Measurements from ENCODE around the gene RBBP6.
"Not testable (repeated sequence)": the region's sequence is repeated elsewhere in the genome, so short reads cannot be mapped to it uniquely, and the experiment has no call there.

Gene RBBP6, protein sequence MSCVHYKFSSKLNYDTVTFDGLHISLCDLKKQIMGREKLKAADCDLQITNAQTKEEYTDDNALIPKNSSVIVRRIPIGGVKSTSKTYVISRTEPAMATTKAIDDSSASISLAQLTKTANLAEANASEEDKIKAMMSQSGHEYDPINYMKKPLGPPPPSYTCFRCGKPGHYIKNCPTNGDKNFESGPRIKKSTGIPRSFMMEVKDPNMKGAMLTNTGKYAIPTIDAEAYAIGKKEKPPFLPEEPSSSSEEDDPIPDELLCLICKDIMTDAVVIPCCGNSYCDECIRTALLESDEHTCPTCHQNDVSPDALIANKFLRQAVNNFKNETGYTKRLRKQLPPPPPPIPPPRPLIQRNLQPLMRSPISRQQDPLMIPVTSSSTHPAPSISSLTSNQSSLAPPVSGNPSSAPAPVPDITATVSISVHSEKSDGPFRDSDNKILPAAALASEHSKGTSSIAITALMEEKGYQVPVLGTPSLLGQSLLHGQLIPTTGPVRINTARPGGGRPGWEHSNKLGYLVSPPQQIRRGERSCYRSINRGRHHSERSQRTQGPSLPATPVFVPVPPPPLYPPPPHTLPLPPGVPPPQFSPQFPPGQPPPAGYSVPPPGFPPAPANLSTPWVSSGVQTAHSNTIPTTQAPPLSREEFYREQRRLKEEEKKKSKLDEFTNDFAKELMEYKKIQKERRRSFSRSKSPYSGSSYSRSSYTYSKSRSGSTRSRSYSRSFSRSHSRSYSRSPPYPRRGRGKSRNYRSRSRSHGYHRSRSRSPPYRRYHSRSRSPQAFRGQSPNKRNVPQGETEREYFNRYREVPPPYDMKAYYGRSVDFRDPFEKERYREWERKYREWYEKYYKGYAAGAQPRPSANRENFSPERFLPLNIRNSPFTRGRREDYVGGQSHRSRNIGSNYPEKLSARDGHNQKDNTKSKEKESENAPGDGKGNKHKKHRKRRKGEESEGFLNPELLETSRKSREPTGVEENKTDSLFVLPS (N-terminal part only)

DNA sequence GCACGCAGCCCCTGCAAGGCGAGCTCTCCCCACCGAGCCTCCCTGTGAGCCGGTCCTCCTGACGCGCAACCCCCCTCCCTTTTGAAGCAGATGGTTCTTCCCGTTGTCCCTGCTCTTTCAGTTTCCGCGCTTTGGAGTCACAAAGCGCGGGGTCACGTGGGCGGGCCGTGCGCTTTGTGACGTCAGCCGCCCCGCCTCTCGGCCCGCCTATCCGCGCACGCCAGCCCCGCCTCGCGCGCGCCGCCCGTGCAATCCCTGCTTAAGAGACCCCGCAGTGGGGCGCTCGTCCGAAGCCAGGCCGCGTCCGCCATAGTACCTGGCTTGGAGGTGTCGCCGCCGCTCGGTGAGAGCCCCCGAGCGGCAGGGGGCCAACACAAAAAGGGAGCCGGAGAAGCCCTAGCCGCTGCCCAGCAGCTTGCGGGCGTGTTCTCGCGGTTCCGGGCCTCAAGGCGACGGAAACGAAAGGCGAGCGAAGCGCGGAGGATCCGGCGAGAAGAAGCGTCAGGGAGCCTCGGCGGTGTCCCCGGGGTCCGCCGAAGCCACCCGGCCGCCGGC lies at the start of gene RBBP6:
TSS of gene RBBP6 (plus strand) at position 272 of the 555 bp plus-strand sequence. CDS start 1,061 bp downstream, outside the sequence.
- peak; percentile 94 for DNase-seq (ENCODE audit: low spot score)

DNA sequence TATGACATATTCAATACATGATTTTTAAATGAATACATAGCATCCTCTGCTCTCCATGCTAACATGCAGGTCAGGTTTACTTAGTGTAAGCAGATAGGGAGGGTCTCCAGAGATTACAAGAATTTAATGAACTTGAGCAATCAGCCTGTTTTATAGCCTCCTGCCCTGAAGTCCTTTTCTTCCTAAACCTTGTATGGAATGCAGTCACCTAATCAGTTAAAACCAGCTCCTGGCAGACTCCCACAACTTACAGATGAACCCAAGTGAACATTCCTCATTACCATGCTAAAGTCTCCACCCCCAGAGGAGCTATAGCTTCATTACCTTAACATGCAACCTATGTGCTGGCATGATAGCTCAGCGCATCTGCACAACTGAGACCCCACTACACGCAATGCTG lies 48.5 kb upstream of the RBBP6 start:
- no peak for DNase-seq (ENCODE audit: low spot score)

DNA sequence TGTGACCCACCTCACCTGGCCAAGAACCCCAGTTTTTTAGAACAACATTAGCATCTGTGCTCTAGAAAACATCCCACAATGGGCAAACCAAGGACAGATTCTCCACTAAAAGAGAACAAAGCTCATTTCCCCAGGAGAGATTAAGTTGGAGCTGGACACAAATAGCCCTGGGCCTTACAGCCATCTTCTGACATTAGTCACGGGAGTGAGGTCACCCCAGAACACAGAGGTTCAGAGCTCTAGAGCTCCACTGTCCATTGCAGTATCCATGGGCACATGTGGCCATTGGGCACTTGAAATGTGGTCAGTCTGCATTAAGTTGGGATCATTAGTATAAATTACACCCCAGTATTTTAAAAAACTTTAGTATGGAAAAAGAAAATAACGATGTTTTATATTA lies 47.6 kb upstream of the RBBP6 start:
- DNase-seq (ENCODE audit: low spot score): no peak

DNA sequence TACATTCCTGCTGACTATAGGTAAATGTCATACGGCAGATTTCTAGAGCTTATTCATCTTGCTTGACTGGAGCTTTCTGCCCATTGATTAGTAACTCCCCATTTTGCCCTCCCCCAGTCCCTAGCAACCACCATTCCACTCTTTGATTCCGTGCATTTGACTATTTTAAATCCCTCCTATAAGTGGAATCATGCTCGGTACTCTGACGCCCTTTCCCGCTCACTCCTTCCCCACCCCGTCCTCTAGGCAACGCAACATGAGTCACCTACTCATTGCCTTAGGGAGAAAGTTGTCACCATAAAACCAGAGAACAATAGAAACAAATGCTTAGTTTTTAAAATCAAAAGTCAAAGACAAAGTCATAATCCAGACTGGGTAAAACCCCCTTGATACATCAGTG lies 45.5 kb upstream of the RBBP6 start:
- no peak for DNase-seq (ENCODE audit: low spot score)

DNA sequence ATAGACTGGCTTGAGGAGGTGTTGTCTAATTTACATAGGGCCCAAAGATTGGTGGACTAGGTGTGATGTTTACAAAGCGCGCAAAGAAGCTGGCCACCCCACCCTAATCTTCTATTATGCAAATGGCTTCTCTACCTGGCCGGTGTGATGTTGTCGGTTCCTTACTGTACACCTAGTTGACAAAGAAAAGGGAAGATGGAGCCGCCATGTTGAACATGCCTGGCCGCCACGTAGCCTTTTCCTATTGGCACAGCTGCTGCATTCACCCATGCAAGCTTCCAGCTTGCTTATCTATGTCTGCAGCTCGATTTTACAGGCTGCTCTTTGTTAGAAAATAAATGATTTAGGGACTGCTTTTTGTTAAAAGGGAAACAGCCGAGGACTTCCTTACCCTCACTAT lies 44.2 kb upstream of the RBBP6 start:
- DNase-seq (ENCODE audit: low spot score): not testable (repeated sequence)

DNA sequence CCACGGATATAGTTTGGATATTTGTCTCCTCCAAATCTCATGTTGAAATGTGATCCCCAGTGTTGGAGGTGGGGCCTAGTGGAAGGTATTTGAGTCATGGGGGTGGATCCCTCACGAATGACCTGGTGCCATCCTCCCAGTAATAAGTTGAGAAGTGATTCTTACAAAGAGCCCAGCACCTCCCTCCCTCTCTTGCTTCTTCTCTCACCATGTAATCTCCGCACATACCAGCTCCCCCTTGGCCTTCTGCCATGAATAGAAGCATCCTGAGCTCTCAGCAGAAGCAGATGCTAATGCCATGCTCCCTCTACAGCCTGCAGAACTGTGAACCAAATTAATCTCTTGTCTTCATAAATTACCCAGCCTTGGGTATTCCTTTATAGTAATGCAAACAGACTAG lies 41.9 kb upstream of the RBBP6 start:
- DNase-seq (ENCODE audit: low spot score): no peak

DNA sequence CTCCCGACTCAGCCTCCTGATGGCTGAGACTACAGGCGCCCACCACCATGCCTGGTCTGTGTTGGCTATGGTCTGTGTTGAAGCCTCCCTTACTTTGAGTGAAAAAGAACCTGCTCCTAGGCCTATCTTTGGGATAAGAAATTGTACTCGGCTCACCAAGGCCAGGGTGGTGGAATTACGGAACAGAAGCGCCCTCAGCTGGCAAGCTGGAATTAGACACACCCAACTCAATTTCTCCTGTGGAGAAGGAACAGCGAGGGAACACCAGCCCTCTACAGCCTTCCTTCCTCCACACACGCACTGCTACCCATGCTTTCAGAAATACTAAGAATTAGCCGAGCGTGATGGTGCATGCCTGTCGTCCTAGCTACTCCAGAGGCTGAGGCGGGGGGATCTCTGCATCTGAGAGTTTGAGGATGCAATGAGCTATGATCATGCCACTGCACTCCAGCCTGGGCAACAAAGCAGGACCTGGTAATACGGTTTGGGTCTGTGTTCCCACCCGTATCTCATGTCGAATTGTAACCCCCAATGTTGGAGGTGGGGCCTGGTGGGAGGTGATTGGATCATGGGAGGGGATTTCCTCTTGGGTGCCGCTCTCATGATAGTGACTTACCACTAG lies 40.1 kb upstream of the RBBP6 start:
- DNase-seq (ENCODE audit: low spot score): no peak

DNA sequence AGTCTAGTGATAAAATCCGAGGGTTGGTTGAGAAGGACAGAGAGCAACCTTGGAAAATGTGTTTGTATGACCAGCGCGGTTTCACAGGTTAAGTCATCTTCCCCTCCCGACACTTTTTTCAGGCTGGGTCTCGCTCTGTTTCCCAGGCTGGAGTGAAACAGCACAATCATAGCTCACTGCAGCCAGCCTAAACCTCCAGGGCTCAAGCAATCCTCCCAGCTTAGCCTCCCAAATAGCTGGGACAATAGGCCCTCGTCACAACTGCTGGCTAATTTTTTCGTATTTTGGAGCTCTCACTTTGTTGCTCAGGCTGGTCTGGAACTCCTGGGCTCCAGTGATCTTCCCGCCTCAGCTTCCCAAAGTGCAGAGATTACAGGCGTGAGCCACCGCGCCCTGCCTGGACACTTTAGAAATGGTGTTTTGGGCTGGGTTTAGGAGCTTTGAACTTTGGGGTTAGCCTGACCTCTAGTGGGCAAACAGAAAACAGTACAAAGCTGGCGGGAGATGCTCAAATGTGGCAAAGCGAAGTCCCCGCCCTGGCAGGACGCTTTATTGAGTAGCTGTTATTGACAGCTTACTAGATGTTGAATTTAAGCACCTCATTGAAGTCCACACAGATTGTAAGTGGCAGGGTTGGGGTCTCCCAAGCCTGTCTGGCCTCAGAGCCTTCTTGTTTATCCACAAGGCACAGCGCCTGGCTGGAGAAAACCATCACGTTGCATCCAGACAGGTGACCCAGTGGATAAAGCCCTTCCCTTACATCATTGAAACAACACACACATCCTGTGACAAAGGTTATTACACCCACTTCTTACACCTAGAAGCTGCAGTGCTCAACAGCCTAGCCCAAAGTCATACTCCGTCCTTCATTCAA lies 34.7 kb upstream of the RBBP6 start:
- DNase-seq (ENCODE audit: low spot score): peak; percentile 64

DNA sequence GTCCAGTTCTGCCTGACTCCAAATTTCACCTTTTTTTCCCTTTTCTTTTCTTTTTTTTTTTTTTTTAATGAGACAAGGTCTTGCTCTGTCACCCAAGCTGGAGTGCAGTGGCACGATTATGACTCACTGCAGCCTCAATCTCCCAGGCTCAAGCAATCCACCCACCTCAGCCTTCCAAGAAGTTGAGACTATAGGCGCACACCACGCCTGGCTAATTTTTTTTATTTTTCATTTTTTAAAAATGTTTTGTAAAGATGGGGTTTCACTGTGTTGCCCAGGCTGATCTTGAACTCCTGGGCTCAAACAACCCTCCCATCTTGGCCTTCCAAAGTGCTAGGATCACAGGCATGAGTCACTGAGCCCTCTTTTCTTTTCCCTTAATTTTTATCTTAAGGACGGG lies 33.4 kb upstream of the RBBP6 start:
- no peak for DNase-seq (ENCODE audit: low spot score)

DNA sequence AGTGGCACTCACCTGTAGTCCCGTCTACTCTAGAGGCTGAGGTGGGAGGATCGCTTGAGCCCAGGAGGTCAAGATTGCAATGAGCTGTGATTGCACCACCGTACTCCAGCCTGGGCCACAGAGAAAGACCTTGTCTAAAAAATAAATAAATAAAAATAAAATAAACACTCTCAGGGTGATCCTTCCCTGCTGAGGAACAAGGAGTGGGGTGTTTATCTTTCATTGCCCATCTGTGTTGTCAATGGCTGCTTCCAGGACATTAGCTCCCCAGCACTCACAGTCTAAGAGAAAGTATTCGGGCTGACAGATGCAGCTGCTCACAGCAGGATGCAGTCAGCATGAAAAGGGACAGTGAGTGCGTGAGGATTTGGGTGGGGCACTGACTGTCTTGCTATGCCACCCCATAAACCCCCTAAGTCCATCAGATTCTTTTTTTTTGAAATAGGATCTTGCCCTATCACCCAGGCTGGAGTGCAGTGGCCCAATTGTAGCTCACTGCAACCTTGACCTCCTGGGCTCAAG lies 31.3 kb upstream of the RBBP6 start:
- no peak for DNase-seq (ENCODE audit: low spot score)

DNA sequence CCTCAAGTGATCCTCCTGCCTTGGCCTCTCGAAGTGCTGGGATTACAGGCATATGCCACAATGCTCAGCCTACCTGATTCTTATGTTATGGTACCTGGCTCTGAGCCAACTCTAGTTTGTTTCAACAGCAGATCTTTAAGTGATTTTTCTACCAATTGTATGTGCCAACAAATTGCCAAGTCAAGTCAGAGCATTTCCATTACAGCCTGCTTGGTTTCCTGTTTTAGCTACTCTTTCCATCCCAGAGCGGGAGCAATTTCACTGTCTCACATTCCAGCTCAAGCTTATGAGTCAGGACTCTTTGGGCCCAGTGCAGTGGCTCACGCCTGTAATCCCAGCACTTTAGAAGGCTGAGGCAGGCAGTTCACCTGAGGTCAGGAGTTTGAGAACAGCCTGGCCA lies 30.8 kb upstream of the RBBP6 start:
- DNase-seq (ENCODE audit: low spot score): no peak

DNA sequence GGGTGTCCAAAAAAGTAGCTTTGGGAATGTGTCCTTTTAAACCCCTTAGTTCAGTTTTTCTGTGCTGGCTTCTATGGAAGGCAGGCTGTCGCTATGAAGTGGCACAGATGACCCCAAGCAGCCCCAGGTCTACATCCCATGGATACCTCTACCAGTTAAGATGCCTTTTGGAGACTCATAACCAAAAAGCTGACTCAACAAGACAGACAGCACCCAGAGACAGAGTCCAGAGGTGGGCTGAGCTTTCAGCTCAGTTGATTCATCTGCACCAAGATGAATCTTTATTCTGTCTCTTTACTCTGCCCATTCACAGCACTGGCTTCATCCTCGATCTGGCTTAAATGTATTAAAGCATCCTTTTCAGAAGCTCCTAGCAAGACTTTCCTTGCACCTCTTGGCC lies 29.8 kb upstream of the RBBP6 start:
- no peak for DNase-seq (ENCODE audit: low spot score)

DNA sequence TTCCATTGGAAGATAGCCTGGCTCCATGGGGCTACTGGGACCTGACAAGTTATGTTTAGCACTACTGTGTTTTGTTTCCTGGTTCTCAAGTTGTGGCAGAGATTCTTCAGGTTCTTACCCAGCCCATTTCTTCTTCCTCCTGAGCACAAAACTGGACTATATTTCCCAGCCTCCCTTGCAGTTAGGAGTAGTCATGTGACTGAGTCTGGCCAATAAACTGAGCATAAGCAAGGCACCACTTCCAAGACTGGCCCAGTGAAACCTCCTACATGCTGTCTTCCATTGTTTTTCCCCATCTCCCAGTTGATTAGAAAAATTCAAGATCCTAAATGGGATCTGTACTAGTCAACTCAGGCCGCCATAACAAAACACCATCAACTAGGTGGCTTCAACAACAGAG lies 28.2 kb upstream of the RBBP6 start:
- DNase-seq (ENCODE audit: low spot score): no peak

DNA sequence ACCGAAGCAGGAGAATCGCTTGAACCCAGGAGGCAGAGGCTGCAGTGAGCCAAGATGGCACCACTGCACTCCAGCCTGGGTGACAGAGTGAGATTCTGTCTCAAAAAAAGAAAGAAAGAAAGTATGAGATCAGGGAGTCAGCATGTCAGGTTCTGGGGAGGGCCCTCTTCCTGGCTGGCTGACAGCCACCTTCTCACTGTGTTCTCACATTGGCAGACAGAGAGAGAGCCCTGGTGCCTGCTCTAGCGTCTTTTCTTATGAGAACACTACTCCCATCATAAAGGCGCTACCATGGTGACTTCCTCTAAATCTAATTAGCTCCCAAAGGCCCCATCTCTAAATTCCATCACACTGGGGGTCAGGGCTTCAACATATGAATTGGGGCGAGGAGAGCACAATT lies 27.6 kb upstream of the RBBP6 start:
- DNase-seq (ENCODE audit: low spot score): no peak

DNA sequence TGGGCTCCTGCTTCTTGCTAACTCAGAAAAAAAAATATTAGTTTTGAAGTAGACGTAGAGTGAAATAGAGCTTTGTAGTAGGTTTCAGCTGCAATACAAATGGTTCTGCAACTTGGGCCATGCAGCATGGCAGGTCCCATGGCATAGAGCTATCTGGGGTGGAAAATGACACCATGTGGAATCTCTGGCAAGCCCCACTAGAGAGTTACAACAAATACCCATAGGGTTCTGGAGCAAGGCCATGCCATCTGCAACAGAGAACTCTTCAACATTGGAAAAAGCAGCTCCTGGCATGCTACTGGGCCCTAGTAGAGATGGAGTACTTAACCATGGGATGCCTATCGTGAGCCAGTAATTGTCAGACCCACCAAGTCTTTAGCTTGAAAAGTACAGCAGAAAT lies 25.3 kb upstream of the RBBP6 start:
- no peak for DNase-seq (ENCODE audit: low spot score)

DNA sequence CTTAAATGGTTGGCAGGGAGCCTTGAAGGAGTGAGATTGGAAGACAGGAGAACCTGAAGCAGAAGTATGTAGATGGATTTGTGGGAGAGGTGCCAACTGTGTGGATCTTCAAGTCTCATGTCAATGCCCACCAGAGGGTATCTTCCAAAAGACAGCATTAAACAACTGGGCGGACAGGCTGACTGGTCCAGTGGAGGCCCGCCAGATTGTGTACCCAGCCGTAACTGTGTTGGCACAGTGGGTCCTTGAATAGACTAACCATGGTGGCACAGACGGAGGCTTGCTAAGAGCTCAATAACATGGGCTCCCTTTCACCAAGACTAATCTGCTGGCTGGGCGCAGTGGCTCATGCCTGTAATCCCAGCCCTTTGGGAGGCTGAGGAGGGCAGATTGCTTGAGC lies 24.2 kb upstream of the RBBP6 start:
- DNase-seq (ENCODE audit: low spot score): no peak

DNA sequence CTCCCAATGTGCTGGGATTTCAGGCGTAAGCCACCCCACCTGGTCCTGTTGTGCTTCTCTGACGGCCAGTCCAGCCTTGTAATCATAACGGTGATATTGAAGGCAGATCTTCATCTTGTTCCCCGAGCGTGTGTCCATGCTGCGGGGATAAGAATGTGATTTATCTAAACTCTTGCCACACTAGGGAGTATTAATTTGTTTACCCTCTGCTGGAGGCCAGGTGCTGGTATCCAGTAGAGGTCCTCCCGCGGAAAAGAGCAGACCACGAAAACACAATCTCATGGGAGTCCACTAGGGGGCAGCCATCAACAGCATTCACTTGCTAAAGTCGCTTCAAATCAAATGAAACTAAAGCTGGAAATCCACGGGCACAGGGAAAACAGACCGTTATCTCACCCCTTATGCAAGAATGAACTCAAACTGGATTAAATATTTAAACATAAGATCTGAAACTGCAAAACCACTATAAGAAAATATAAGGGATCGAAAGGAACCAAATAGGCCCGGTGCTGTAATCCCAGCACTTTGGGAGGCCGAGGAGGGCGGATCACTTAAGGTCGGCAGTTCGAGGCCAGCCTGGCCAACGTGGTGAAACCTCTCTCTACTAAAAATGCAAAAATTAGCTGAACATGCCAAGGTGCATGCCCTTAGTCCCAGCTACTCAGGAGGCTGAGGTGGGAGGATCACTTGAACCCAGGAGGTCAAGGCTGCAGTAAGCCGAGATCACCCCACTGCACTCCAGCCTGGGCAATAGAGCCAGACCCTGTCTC lies 22.3 kb upstream of the RBBP6 start:
- peak; percentile 75 for DNase-seq (ENCODE audit: low spot score)

DNA sequence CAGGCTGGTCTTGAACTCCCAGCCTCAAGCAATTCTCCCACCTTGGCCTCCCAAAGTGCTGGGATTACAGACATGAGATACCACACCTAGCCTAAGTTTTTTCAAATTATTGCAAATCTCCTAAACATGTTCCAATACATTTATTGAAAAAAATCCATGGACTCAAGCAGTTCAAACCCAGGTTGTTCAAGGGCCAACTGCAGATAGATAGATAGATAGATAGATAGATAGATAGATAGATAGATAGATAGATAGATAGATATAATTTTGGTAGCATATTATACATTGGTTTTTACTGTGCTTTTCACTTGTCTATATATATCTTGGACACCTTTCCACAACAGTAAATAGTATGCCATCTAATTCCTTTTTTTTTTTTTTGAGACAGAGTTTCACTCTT lies 20.9 kb upstream of the RBBP6 start:
- no peak for DNase-seq (ENCODE audit: low spot score)

DNA sequence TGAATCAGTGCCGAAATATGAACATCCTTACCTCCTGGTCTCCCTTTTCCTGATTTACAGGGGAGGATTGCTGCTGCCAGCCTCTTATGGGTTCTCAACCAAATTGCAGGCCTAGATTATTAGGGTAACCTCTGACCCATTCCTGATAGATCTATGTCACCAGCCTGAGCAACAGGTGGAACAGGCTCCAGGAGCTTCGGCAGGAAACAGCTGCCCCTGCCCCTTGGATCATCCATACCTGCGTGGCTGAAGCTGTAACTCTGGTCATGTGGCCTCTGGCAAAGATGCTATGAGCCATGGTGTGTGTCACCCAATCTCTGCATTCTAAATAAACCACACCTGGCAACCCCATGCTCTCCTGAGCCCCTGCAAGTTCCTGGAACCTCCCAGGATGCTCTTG lies 18.4 kb upstream of the RBBP6 start:
- DNase-seq (ENCODE audit: low spot score): no peak

DNA sequence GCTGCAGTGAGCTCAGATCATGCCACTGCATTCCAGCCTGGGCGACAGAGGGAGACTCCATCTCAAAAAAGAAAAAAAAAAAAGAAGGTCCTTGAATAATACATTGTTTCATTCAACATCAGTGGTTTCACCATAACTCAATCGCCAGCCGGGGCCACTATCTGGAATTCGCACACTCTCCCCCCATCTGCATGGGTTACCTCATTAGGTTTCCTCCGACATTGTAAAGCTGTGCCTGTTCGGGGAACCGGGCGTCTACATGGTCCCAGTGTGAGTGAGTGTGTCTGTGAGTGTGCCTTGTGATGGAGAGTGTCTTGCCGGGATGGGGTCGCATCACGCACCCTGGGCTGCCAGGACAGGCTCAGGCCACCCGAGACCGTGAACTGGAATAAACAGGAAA lies 16.6 kb upstream of the RBBP6 start:
- no peak for DNase-seq (ENCODE audit: low spot score)

Data from hematopoietic multipotent progenitor cell treated with erythropoietin and hydrocortisone succinate and interleukin-3 and kit ligand, for 15 days (in vitro differentiated cells).